OCI-LY7 (cell line): Measurements from ENCODE around the gene IQCH. TPM values are rescaled to one million over a fixed set of nuclear protein-coding genes. Genes with fewer than 3 reads are reported as not detected.

Source experiments
- BruUV-seq: library from RNA; stranded (reverse); fragments of 400-500 nt; replicated peaks from 2 replicates; lab custom pipeline; 2021; lab: Mats Ljungman, UMichigan
- CTCF ChIA-PET: fragments of 300-600 bp; sonication (Branson Sonifier 250); formaldehyde crosslinking; loops from one replicate; lab custom pipeline; 2022; ENCODE audit warnings: antibody characterized with exemption; ENCODE audit not compliant: unreplicated experiment; lab: Charles Lee
- POLR2A ChIA-PET: fragments of 300-600 bp; sonication (Branson Sonifier 250); formaldehyde crosslinking; loops from one replicate; lab custom pipeline; 2022; ENCODE audit warnings: antibody characterized with exemption; lab: Charles Lee
- DNase-seq: peaks from one replicate; pipeline ENCODE4 v3.0.0-alpha.2; 2015; ENCODE audit warnings: low spot score
- H2AFZ ChIP-seq: fragments of 200-600 bp; sonication (generic), shearing (Covaris generic); 2 replicates; pipeline ENCODE4 v1.6.1; 2014; ENCODE audit warnings: mild to moderate bottlenecking, antibody characterized with exemption, low read length, moderate library complexity
- H3K27ac ChIP-seq: fragments of 200-600 bp; sonication (generic); 2 replicates; pipeline ENCODE4 v1.5.1; 2014; ENCODE audit warnings: mixed run types, low read depth, mild to moderate bottlenecking, moderate library complexity, low read length, inconsistent platforms; ENCODE audit not compliant: poor library complexity, severe bottlenecking
- H3K36me3 ChIP-seq: fragments of 200-600 bp; sonication (generic); 2 replicates; pipeline ENCODE4 v1.6.1; 2014; ENCODE audit warnings: mild to moderate bottlenecking, antibody characterized with exemption, low read length, moderate library complexity, mixed read lengths; ENCODE audit not compliant: insufficient read depth
- H3K4me1 ChIP-seq: fragments of 200-600 bp; sonication (generic); 2 replicates; pipeline ENCODE4 v1.5.1; 2014; ENCODE audit warnings: mild to moderate bottlenecking, low read length; ENCODE audit not compliant: insufficient read depth, poor library complexity, severe bottlenecking
- H3K4me2 ChIP-seq: fragments of 200-600 bp; sonication (generic); 2 replicates; pipeline ENCODE4 v1.6.1; 2014; ENCODE audit warnings: mild to moderate bottlenecking, low read length
- H3K4me3 ChIP-seq: fragments of 200-600 bp; sonication (generic); 2 replicates; pipeline ENCODE4 v1.5.1; 2014; ENCODE audit warnings: mild to moderate bottlenecking, low read depth, low read length; ENCODE audit not compliant: poor library complexity, severe bottlenecking
- H3K79me2 ChIP-seq: fragments of 200-600 bp; sonication (generic); 2 replicates; pipeline ENCODE4 v1.6.1; 2016; ENCODE audit warnings: low read depth, mild to moderate bottlenecking, low read length, moderate library complexity, mixed read lengths; ENCODE audit not compliant: insufficient read depth
- H3K9me2 ChIP-seq: fragments of 200-600 bp; sonication (generic); 2 replicates; pipeline ENCODE4 v1.6.1; 2016; ENCODE audit warnings: mild to moderate bottlenecking, low read length, mixed read lengths; ENCODE audit not compliant: insufficient read depth
- H3K9me3 ChIP-seq: fragments of 200-600 bp; sonication (generic); 2 replicates; pipeline ENCODE4 v1.6.1; 2014; ENCODE audit warnings: mild to moderate bottlenecking, mixed run types, low read length, mixed read lengths
- H4K20me1 ChIP-seq: fragments of 200-600 bp; sonication (generic); 2 replicates; pipeline ENCODE4 v1.6.1; 2014; ENCODE audit warnings: mild to moderate bottlenecking, antibody characterized with exemption, low read length, moderate library complexity, mixed read lengths; ENCODE audit not compliant: insufficient read depth
- EZH2phosphoT487 ChIP-seq: fragments of 200-600 bp; sonication (generic); IDR thresholded peaks from 2 replicates; pipeline ENCODE4 v1.6.1; 2018; ENCODE audit warnings: low read depth, borderline replicate concordance, mild to moderate bottlenecking, mixed run types, antibody characterized with exemption, low read length, moderate library complexity, mixed read lengths
- intact Hi-C: fragments of 100-400 bp; cut with micrococcal nuclease; formaldehyde crosslinking; loops from one replicate; pipeline ENCODE4 v1.10.0; 2022; ENCODE audit not compliant: unreplicated experiment
- total RNA-seq, 2 experiments: library from RNA; depleted of rRNA in 1 of 2; stranded (reverse); fragments of >200 nt in 1 of 2; shearing (Covaris generic) in 1 of 2; gene quantifications; 2 replicates each; pipeline ENCODE4 v1.2.3, GENCODE V29; 2014 to 2022
- TF ChIP-seq, protein P1 (sequence below): fragments of 200-600 bp; sonication (generic); conservative IDR thresholded peaks from 2 replicates; pipeline ENCODE4 v1.5.1; 2014; ENCODE audit warnings: mild to moderate bottlenecking, antibody characterized with exemption, low read length, moderate library complexity, mixed read lengths

IQCH gene
- total RNA-seq, 2 experiments from 2014 or later = 3.9 to 5.8 TPM

DNA sequence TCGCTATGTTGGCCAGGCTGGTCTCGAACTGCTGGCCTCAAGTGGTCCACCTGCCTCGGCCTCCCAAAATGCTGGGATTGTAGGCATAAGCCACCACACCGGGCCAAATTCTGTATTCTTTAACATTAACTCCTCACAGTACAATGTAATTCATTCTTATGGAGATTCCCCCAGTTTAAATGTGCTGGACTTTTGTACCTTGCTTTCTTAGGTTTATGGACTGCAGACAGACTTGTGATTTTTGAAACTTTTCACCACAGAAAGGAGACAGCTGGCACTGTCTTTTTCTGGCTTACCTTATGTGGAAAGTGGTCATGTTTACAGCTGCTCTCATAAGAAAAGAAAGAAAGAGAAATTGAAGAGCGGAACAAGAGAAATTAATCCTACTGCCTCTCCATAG lies 103.8 kb downstream of the IQCH start:
- POLR2A ChIA-PET = no interaction called here
- Histone ChIP-seq H2AFZ (no peak overlapping the region), H3K36me3 (no peaks in the 10 kb centered on the region), H3K79me2 (no peaks in the 10 kb centered on the region), H3K9me2 (no peaks in the 10 kb centered on the region), H3K4me3 (no peak overlapping the region), H3K4me2 (no peak overlapping the region), H4K20me1 (no peaks in the 10 kb centered on the region), H3K4me1 (no peaks in the 10 kb centered on the region), H3K27ac (no peak overlapping the region), H3K9me3 (no peaks in the 10 kb centered on the region)
- intact Hi-C loops = no loop called here
- BruUV-seq = no TSS peak
- TF ChIP-seq, protein P1, sequence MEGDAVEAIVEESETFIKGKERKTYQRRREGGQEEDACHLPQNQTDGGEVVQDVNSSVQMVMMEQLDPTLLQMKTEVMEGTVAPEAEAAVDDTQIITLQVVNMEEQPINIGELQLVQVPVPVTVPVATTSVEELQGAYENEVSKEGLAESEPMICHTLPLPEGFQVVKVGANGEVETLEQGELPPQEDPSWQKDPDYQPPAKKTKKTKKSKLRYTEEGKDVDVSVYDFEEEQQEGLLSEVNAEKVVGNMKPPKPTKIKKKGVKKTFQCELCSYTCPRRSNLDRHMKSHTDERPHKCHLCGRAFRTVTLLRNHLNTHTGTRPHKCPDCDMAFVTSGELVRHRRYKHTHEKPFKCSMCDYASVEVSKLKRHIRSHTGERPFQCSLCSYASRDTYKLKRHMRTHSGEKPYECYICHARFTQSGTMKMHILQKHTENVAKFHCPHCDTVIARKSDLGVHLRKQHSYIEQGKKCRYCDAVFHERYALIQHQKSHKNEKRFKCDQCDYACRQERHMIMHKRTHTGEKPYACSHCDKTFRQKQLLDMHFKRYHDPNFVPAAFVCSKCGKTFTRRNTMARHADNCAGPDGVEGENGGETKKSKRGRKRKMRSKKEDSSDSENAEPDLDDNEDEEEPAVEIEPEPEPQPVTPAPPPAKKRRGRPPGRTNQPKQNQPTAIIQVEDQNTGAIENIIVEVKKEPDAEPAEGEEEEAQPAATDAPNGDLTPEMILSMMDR = no peak
- no peak for TF ChIP-seq EZH2phosphoT487
- DNase-seq = no peak
- CTCF ChIA-PET = no interaction called here

DNA sequence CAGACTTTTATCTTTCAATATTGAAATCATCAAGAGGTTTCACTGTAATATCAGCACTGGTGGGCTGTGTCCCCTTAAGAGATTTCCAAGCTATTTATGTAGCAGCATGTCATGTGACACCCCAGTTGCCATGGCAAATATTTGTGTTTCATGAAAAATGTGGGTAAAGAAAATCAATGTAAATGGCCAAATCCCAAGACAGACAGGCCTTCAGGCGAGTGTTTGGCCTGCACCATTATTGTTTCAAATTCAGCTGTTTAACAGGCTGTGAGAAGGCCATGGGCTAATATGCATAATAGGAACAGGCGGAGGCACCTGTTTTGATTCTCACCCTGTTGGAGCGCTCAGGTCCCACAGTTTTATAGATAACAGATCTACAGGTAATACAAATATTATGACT lies 104.2 kb downstream of the IQCH start:
- POLR2A ChIA-PET = no interaction called here
- Histone ChIP-seq H3K79me2 (no peaks in the 10 kb centered on the region), H3K27ac (no peak overlapping the region), H3K36me3 (no peaks in the 10 kb centered on the region), H2AFZ (no peak overlapping the region), H3K4me3 (no peak overlapping the region), H3K9me2 (no peaks in the 10 kb centered on the region), H4K20me1 (no peaks in the 10 kb centered on the region), H3K4me1 (no peaks in the 10 kb centered on the region), H3K4me2 (no peak overlapping the region), H3K9me3 (no peaks in the 10 kb centered on the region)
- no peak for TF ChIP-seq EZH2phosphoT487
- TF ChIP-seq, protein P1 = no peak
- BruUV-seq = no TSS peak
- CTCF ChIA-PET = no interaction called here
- intact Hi-C loops = no loop called here
- no peak for DNase-seq

DNA sequence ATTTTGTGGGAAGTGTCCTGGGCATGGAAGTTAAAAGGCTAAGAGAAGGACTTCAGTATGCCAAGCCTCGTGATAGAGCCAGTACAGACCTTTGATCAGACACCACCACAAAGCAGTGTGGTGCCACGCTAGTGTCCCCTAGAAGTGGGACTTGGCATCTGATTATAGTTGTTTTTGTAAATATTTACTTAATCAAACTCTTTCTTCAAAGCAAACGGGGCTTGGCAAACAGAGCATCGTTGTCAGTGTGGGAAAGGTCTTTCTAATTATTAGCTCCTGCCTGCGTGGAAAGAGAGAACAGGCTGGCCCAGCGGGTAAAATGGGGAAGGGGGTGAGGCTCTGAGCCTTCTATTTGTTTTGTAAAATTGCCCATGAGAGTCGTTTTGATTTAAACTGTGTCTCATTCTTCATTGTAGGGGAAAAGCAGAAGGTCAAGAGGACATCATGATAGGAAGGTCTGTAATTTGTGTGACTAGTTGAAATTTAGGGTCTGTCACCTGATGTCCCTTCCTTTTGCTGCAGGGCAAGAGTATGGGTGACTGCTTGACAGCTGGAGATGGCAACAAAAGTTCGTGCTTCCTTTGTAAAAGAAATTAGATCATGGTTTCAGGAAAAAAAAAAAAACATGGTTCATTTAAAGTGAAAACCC lies 105.0 kb downstream of the IQCH start:
- intact Hi-C loops = no loop called here

More for the DNA sequence above, 105.0 kb downstream of the IQCH start:
- no peaks in the 10 kb centered on the region for H4K20me1 ChIP-seq
- no peak overlapping the region for H3K27ac ChIP-seq
- TF ChIP-seq, protein P1 = no peak
- no peak for TF ChIP-seq EZH2phosphoT487
- ChIA-PET CTCF (no interaction called here), POLR2A (interaction anchor here (0.6 kb wide), 1 partner anchor 11 kb away, joined by 3 read pairs; no protein-coding TSS in a partner anchor)
- no peak overlapping the region for H2AFZ ChIP-seq
- no peaks in the 10 kb centered on the region for H3K9me2 ChIP-seq
- no peak overlapping the region for H3K4me2 ChIP-seq
- BruUV-seq = no TSS peak
- H3K36me3 ChIP-seq = no peaks in the 10 kb centered on the region
- no peak overlapping the region for H3K4me3 ChIP-seq
- H3K79me2 ChIP-seq = no peaks in the 10 kb centered on the region
- H3K4me1 ChIP-seq = no peaks in the 10 kb centered on the region
- no peak for DNase-seq
- no peaks in the 10 kb centered on the region for H3K9me3 ChIP-seq
